Mesendoderm (in vitro differentiated cells): ENCODE data around the gene WDTC1.
"Not testable (repeated sequence)": the region's sequence is repeated elsewhere in the genome, so short reads cannot be mapped to it uniquely, and the experiment has no call there.

Source experiments
- DNase-seq: peaks from one replicate; pipeline ENCODE4 v3.0.0; 2013
- H2AK5ac ChIP-seq: 2 replicates; pipeline ENCODE4 v1.6.1; 2013; ENCODE audit warnings: low read length, inconsistent platforms
- H2BK120ac ChIP-seq: 2 replicates; pipeline ENCODE4 v1.6.1; 2013; ENCODE audit warnings: low read depth, mild to moderate bottlenecking, low read length, moderate library complexity, mixed read lengths
- H2BK15ac ChIP-seq: replicated peaks from 2 replicates; pipeline ENCODE4 v1.6.1; 2013; ENCODE audit warnings: low read depth, mild to moderate bottlenecking, moderate library complexity
- H2BK5ac ChIP-seq: 2 replicates; pipeline ENCODE4 v1.6.1; 2013; ENCODE audit warnings: low read length, inconsistent platforms
- H3K18ac ChIP-seq: 2 replicates; pipeline ENCODE4 v1.6.1; 2013; ENCODE audit warnings: mild to moderate bottlenecking, low read length, mixed read lengths
- H3K23ac ChIP-seq: one replicate; pipeline ENCODE4 v1.6.1; 2013; ENCODE audit warnings: low read length
- H3K27ac ChIP-seq: 2 replicates; pipeline ENCODE4 v1.5.1; 2013; ENCODE audit warnings: low read depth, mild to moderate bottlenecking, inconsistent platforms, low read length, moderate library complexity
- H3K27me3 ChIP-seq: 2 replicates; pipeline ENCODE4 v1.6.1; 2013; ENCODE audit warnings: low read length, control low read depth, mild to moderate bottlenecking, inconsistent platforms; ENCODE audit not compliant: insufficient read depth, poor library complexity
- H3K36me3 ChIP-seq: 2 replicates; pipeline ENCODE4 v1.6.1; 2013; ENCODE audit warnings: low read length, inconsistent platforms; ENCODE audit not compliant: control insufficient read depth, insufficient read depth
- H3K4ac ChIP-seq: one replicate; pipeline ENCODE4 v1.6.1; 2013; ENCODE audit warnings: low read depth, mild to moderate bottlenecking, low read length, moderate library complexity
- H3K4me1 ChIP-seq: 2 replicates; pipeline ENCODE4 v1.6.1; 2013; ENCODE audit warnings: low read depth, low read length, inconsistent platforms; ENCODE audit not compliant: control insufficient read depth
- H3K4me2 ChIP-seq: 2 replicates; pipeline ENCODE4 v1.6.1; 2013; ENCODE audit warnings: low read length
- H3K4me3 ChIP-seq: 2 replicates; pipeline ENCODE4 v1.5.1; 2013; ENCODE audit warnings: mild to moderate bottlenecking, low read length
- H3K56ac ChIP-seq: one replicate; pipeline ENCODE4 v1.6.1; 2013; ENCODE audit warnings: low read length
- H3K79me1 ChIP-seq: 2 replicates; pipeline ENCODE4 v1.6.1; 2013; ENCODE audit warnings: low read length, inconsistent platforms
- H3K79me2 ChIP-seq: 2 replicates; pipeline ENCODE4 v1.6.1; 2013; ENCODE audit warnings: mild to moderate bottlenecking, low read length; ENCODE audit not compliant: control insufficient read depth, insufficient read depth
- H3K9ac ChIP-seq: 2 replicates; pipeline ENCODE4 v1.6.1; 2013; ENCODE audit warnings: low read length, inconsistent platforms
- H4K5ac ChIP-seq: one replicate; pipeline ENCODE4 v1.6.1; 2013; ENCODE audit warnings: low read length
- H4K8ac ChIP-seq: one replicate; pipeline ENCODE4 v1.6.1; 2013; ENCODE audit warnings: low read depth, mild to moderate bottlenecking, control low read depth, low read length, moderate library complexity
- WGBS: extraction: QIAGEN DNeasy Blood & Tissue Kit; methylation state at CpG from one replicate; pipeline ENCODE4 v1.1.7; 2013; ENCODE audit warnings: low lambda C conversion rate, missing lambda C conversion rate; ENCODE audit not compliant: insufficient coverage; ENCODE audit errors: extremely low coverage; 5-methylcytosine and 5-hydroxymethylcytosine counted together

The WDTC1 gene

GRCh38 chr1:27203946-27204345 lies 30.5 kb upstream of the WDTC1 start:
- H4K8ac ChIP-seq, result no peak overlapping the region
- H3K36me3 ChIP-seq, result no peaks in the 10 kb centered on the region
- no peak overlapping the region for H2BK15ac ChIP-seq
- H3K23ac ChIP-seq, result no peak overlapping the region
- no peaks in the 10 kb centered on the region for H3K4me1 ChIP-seq
- no peak overlapping the region for H3K4me2 ChIP-seq
- no peaks in the 10 kb centered on the region for H3K79me2 ChIP-seq
- no peak overlapping the region for H3K9ac ChIP-seq
- no CpG with 5 or more reads among the region's 1 CpG for WGBS
- no peak overlapping the region for H3K27ac ChIP-seq
- DNase-seq, result no peak
- H2BK120ac ChIP-seq, result no peak overlapping the region
- H3K18ac ChIP-seq, result no peak overlapping the region
- H3K4me3 ChIP-seq, result no peak overlapping the region
- no peak overlapping the region for H2BK5ac ChIP-seq
- H4K5ac ChIP-seq, result no peak overlapping the region
- H2AK5ac ChIP-seq, result no peak overlapping the region
- no peak overlapping the region for H3K56ac ChIP-seq
- H3K27me3 ChIP-seq, result no peaks in the 10 kb centered on the region
- no peak overlapping the region for H3K4ac ChIP-seq
- no peaks in the 10 kb centered on the region for H3K79me1 ChIP-seq

- H3K27ac ChIP-seq, H2AK5ac ChIP-seq, H2BK120ac ChIP-seq, H3K4me1 ChIP-seq, DNase-seq, H4K5ac ChIP-seq, H3K56ac ChIP-seq, H4K8ac ChIP-seq, H3K4me2 ChIP-seq, H3K79me2 ChIP-seq, H2BK5ac ChIP-seq, H3K27me3 ChIP-seq, H3K9ac ChIP-seq, H3K36me3 ChIP-seq, H3K4me3 ChIP-seq, H3K79me1 ChIP-seq, H3K4ac ChIP-seq, H3K23ac ChIP-seq, H2BK15ac ChIP-seq, H3K18ac ChIP-seq: not testable (repeated sequence)
- WGBS, result no CpG with 5 or more reads among the region's 1 CpG
These were observed 27.2 kb upstream of the WDTC1 start for GRCh38 chr1:27207238-27207637.

- H3K4me2 ChIP-seq, H2AK5ac ChIP-seq, H4K8ac ChIP-seq, H3K4ac ChIP-seq, DNase-seq, H2BK5ac ChIP-seq, H2BK120ac ChIP-seq, H2BK15ac ChIP-seq, H3K23ac ChIP-seq, H3K27me3 ChIP-seq, H3K79me1 ChIP-seq, H3K4me3 ChIP-seq, H3K4me1 ChIP-seq, H3K27ac ChIP-seq, H3K9ac ChIP-seq, H3K18ac ChIP-seq, H3K56ac ChIP-seq, H3K36me3 ChIP-seq, H3K79me2 ChIP-seq, H4K5ac ChIP-seq: not testable (repeated sequence)
- WGBS, result no CpG with 5 or more reads among the region's 11 CpGs
These were observed 26.1 kb upstream of the WDTC1 start for GRCh38 chr1:27208143-27208850.

GRCh38 chr1:27216466-27216865 lies 18.0 kb upstream of the WDTC1 start:
- Histone ChIP-seq H2BK15ac (no peak overlapping the region), H3K27ac (no peak overlapping the region), H3K79me1 (no peaks in the 10 kb centered on the region), H3K4me1 (no peaks in the 10 kb centered on the region), H3K56ac (no peak overlapping the region), H2AK5ac (no peak overlapping the region), H3K4me3 (no peak overlapping the region), H3K23ac (no peak overlapping the region), H2BK120ac (no peak overlapping the region), H2BK5ac (no peak overlapping the region), H3K4ac (no peak overlapping the region), H4K8ac (no peak overlapping the region), H4K5ac (no peak overlapping the region), H3K18ac (no peak overlapping the region), H3K9ac (no peak overlapping the region), H3K4me2 (no peak overlapping the region), H3K79me2 (no peaks in the 10 kb centered on the region), H3K27me3 (no peaks in the 10 kb centered on the region), H3K36me3 (no peaks in the 10 kb centered on the region)
- no CpG with 5 or more reads among the region's 7 CpGs for WGBS
- DNase-seq, result no peak

- DNase-seq, result no peak
- H3K18ac ChIP-seq, result no peak overlapping the region
- H4K5ac ChIP-seq, result no peak overlapping the region
- H2BK5ac ChIP-seq, result no peak overlapping the region
- no peak overlapping the region for H3K4ac ChIP-seq
- H3K4me3 ChIP-seq, result no peak overlapping the region
- no peak overlapping the region for H2BK120ac ChIP-seq
- no peaks in the 10 kb centered on the region for H3K4me1 ChIP-seq
- H2AK5ac ChIP-seq, result no peak overlapping the region
- no peak overlapping the region for H3K4me2 ChIP-seq
- no peaks in the 10 kb centered on the region for H3K27me3 ChIP-seq
- no peaks in the 10 kb centered on the region for H3K36me3 ChIP-seq
- H3K79me2 ChIP-seq, result no peaks in the 10 kb centered on the region
- H3K9ac ChIP-seq, result no peak overlapping the region
- no CpG with 5 or more reads among the region's 6 CpGs for WGBS
- no peaks in the 10 kb centered on the region for H3K79me1 ChIP-seq
- no peak overlapping the region for H3K27ac ChIP-seq
- no peak overlapping the region for H3K56ac ChIP-seq
- no peak overlapping the region for H3K23ac ChIP-seq
- H4K8ac ChIP-seq, result no peak overlapping the region
- H2BK15ac ChIP-seq, result no peak overlapping the region
These were observed 17.0 kb upstream of the WDTC1 start for GRCh38 chr1:27217401-27217800.

GRCh38 chr1:27218736-27219135 lies 15.7 kb upstream of the WDTC1 start:
- no peaks in the 10 kb centered on the region for H3K79me1 ChIP-seq
- WGBS, result no CpG with 5 or more reads among the region's 3 CpGs
- no peak overlapping the region for H3K23ac ChIP-seq
- H3K27ac ChIP-seq, result no peak overlapping the region
- H3K4me3 ChIP-seq, result no peak overlapping the region
- no peak overlapping the region for H3K18ac ChIP-seq
- H3K4ac ChIP-seq, result no peak overlapping the region
- no peak overlapping the region for H2BK15ac ChIP-seq
- no peaks in the 10 kb centered on the region for H3K79me2 ChIP-seq
- no peak overlapping the region for H4K8ac ChIP-seq
- no peak overlapping the region for H2BK120ac ChIP-seq
- no peak overlapping the region for H3K56ac ChIP-seq
- no peaks in the 10 kb centered on the region for H3K4me1 ChIP-seq
- no peaks in the 10 kb centered on the region for H3K36me3 ChIP-seq
- H3K9ac ChIP-seq, result no peak overlapping the region
- H4K5ac ChIP-seq, result no peak overlapping the region
- H3K27me3 ChIP-seq, result no peaks in the 10 kb centered on the region
- H2AK5ac ChIP-seq, result no peak overlapping the region
- DNase-seq, result no peak
- H3K4me2 ChIP-seq, result no peak overlapping the region
- no peak overlapping the region for H2BK5ac ChIP-seq
